Gastroesophageal sphincter (tissue), 3 donors: ENCODE data around the gene VIPR1.

ENCODE experiments used
- CTCF ChIP-seq, 4 experiments: fragments of 200-600 bp in 2 of 4; fragments of 450-650 bp in 2 of 4; sonication (generic) in 1 of 4; IDR thresholded peaks; one replicate each; pipeline ENCODE4 v1.5.1; 2017 to 2019; ENCODE audit warnings: antibody characterized with exemption in 4 of 4, mild to moderate bottlenecking in 2 of 4, moderate library complexity in 2 of 4
- EP300 ChIP-seq: sonication (generic); formaldehyde crosslinking; IDR thresholded peaks from one replicate; pipeline ENCODE4 v1.6.1; 2017; ENCODE audit warnings: antibody characterized with exemption, mild to moderate bottlenecking
- POLR2A ChIP-seq, 2 donors: fragments of 450-650 bp; IDR thresholded peaks; one replicate each; pipeline ENCODE4 v1.6.1; 2017; ENCODE audit warnings: antibody characterized with exemption in 2 of 2, mild to moderate bottlenecking in 2 of 2, moderate library complexity in 1 of 2
- POLR2AphosphoS5 ChIP-seq: sonication (generic); formaldehyde crosslinking; IDR thresholded peaks from one replicate; pipeline ENCODE4 v1.6.1; 2017; ENCODE audit warnings: antibody characterized with exemption

- TF ChIP-seq CTCF (IDR thresholded peaks at IDR 0.05) = no peak
- no peak for TF ChIP-seq POLR2A (IDR thresholded peaks at IDR 0.05)
- no peak for TF ChIP-seq POLR2AphosphoS5
- TF ChIP-seq EP300 = no peak
Measured at GRCh38 chr3:42468111-42468510, 34.3 kb upstream of the VIPR1 start.
